C4-2B (cell line): ENCODE results near the gene CAMK2A.

Source experiments
- ZFX ChIP-seq: fragments of 450-650 bp; IDR thresholded peaks from 2 replicates; pipeline ENCODE4 v1.6.1; 2017
- TF ChIP-seq, protein P1 (sequence below): fragments of 450-650 bp; conservative IDR thresholded peaks from 2 replicates; pipeline ENCODE4 v1.5.1; 2017; ENCODE audit warnings: mild to moderate bottlenecking

DNA sequence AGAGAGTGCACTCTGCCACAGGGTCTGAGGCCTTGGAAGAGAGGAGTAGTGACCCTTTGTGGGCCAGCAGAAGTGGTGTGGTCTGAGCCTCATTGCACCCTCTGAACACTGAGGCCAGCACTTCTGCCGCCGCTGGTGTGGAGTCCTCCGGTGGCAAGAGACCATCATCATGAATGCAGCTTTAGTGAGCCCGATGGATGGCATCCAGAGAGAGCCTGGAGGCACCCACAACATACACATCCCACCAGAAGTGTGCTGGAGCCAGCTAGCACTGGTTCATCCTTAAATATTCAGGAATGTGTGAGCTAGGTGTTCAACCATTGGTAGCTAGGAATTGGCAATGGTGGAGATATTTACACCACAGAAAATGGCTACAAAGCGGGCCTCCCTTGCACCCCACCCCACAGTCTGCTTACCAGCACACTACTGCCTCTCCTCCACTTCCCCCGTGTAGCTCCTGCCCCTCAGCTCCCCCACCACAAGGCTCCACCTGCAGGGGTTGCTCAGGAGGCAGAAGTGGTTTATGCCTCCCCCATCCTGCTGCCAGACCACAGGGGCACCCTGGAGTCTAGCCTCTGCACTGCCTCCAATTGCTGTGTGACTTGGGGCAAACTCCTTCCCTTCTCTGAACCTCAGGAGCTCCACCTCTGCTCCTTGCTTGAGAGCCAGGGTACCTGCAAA, 83.3 kb downstream of the CAMK2A start:
- TF ChIP-seq, protein P1, sequence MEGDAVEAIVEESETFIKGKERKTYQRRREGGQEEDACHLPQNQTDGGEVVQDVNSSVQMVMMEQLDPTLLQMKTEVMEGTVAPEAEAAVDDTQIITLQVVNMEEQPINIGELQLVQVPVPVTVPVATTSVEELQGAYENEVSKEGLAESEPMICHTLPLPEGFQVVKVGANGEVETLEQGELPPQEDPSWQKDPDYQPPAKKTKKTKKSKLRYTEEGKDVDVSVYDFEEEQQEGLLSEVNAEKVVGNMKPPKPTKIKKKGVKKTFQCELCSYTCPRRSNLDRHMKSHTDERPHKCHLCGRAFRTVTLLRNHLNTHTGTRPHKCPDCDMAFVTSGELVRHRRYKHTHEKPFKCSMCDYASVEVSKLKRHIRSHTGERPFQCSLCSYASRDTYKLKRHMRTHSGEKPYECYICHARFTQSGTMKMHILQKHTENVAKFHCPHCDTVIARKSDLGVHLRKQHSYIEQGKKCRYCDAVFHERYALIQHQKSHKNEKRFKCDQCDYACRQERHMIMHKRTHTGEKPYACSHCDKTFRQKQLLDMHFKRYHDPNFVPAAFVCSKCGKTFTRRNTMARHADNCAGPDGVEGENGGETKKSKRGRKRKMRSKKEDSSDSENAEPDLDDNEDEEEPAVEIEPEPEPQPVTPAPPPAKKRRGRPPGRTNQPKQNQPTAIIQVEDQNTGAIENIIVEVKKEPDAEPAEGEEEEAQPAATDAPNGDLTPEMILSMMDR, result no peak
- TF ChIP-seq ZFX, result no peak
